Measurements from ENCODE around the gene ADD2. TPM values are rescaled to one million over a fixed set of nuclear protein-coding genes. Genes with fewer than 3 reads are reported as not detected.

The ADD2 gene
- total RNA-seq, 1 experiment from 2014 or later = 124 TPM

DNA sequence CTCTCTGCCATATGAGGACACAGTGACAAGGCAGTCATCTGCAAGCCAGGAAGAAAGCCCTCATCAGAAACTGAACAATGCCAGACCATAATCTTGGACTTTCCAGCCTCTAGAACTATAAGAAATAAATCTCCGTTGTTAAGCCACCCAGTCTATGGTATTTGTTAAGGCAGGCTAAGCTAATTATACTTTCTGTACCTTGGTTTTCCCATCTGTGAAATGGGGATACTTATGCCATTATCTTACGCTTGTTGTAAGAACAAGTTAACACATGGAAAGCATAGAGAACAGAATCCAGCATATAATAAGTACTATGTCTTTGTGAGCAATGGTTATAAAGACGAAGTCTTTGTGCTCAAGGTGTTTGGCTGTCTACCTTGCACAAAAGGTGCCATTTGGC is 8.3 kb upstream of the ADD2 start:
- Mint-ChIP-seq H3K27me3 (ENCODE audit: low read depth) (peaks cover 27% of the 10 kb centered on the region), H3K36me3 (ENCODE audit: insufficient read depth in 1 of 3, low read depth in 3 of 3) (no peaks in the 10 kb centered on the region), H3K4me1 (peaks cover 7 to 14% of the 10 kb centered on the region in 2 experiments), H3K4me3 (no peak overlapping the region), H3K27ac (no peak overlapping the region), H3K9me3 (no peaks in the 10 kb centered on the region)
- Histone ChIP-seq H3K9me3 (ENCODE audit: control insufficient read depth, low read depth, low read length) (no peaks in the 10 kb centered on the region), H3K23me2 (ENCODE audit: insufficient read length, low read depth, low read length, poor library complexity, severe bottlenecking) (no peaks in the 10 kb centered on the region), H2AK5ac (ENCODE audit: insufficient read length, low read length) (no peak overlapping the region), H3K9ac (ENCODE audit: extremely low read depth, insufficient read length, low read length) (no peak overlapping the region), H3K18ac (ENCODE audit: insufficient read length, low read depth, low read length) (no peak overlapping the region), H3K79me1 (ENCODE audit: insufficient read depth, low read depth, low read length, poor library complexity, severe bottlenecking) (no peaks in the 10 kb centered on the region), H2BK120ac (ENCODE audit: low read depth, low read length, poor library complexity, severe bottlenecking) (no peak overlapping the region), H3K27ac (ENCODE audit: insufficient read length, low read depth, low read length) (no peak overlapping the region), H2BK12ac (ENCODE audit: insufficient read length, low read depth, low read length) (no peak overlapping the region), H4K8ac (replicated peaks; ENCODE audit: insufficient read length, low read depth, low read length) (no peak overlapping the region), H3K4me2 (ENCODE audit: insufficient read depth, insufficient read length, low read length) (no peak overlapping the region), H2BK20ac (ENCODE audit: low read depth, low read length, poor library complexity, severe bottlenecking) (no peak overlapping the region), H3K27me3 (ENCODE audit: insufficient read depth, low read length) (no peaks in the 10 kb centered on the region), H4K91ac (ENCODE audit: insufficient read length, low read depth, low read length) (no peak overlapping the region), H2BK5ac (ENCODE audit: insufficient read length, low read length) (no peak overlapping the region), H4K5ac (ENCODE audit: insufficient read length, low read depth, low read length) (no peak overlapping the region), H3K14ac (ENCODE audit: insufficient read depth, low read length) (no peak overlapping the region), H3K56ac (ENCODE audit: insufficient read length, low read depth, low read length) (no peak overlapping the region), H3T11ph (ENCODE audit: low read length) (no peak overlapping the region), H3K79me2 (ENCODE audit: insufficient read depth, low read length) (no peaks in the 10 kb centered on the region), H3K23ac (ENCODE audit: insufficient read length, low read depth, low read length) (no peak overlapping the region), H3K4me1 (ENCODE audit: insufficient read depth, low read length) (0 out of 2 replicates have a peak, but pooled peaks cover 2% of the 10 kb centered on the region), H4K20me1 (ENCODE audit: control insufficient read depth, insufficient read depth, insufficient read length) (no peaks in the 10 kb centered on the region), H3K4ac (ENCODE audit: low read depth, low read length) (no peak overlapping the region), H2AFZ (ENCODE audit: low read length) (no peak overlapping the region), H2BK15ac (ENCODE audit: low read depth, low read length) (no peak overlapping the region)
- DNase-seq = no peak
- no CpG with 5 or more reads among the region's 3 CpGs for WGBS (ENCODE audit: extremely low coverage, insufficient read length, low lambda C conversion rate)
- TF ChIP-seq, protein P1, sequence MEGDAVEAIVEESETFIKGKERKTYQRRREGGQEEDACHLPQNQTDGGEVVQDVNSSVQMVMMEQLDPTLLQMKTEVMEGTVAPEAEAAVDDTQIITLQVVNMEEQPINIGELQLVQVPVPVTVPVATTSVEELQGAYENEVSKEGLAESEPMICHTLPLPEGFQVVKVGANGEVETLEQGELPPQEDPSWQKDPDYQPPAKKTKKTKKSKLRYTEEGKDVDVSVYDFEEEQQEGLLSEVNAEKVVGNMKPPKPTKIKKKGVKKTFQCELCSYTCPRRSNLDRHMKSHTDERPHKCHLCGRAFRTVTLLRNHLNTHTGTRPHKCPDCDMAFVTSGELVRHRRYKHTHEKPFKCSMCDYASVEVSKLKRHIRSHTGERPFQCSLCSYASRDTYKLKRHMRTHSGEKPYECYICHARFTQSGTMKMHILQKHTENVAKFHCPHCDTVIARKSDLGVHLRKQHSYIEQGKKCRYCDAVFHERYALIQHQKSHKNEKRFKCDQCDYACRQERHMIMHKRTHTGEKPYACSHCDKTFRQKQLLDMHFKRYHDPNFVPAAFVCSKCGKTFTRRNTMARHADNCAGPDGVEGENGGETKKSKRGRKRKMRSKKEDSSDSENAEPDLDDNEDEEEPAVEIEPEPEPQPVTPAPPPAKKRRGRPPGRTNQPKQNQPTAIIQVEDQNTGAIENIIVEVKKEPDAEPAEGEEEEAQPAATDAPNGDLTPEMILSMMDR (conservative IDR thresholded peaks at IDR 0.05) = no peak

All from H9 (cell line).